ENCODE measurements around the gene ADAM12.

ADAM12 gene

GRCh38 chr10:126315494-126316177, 72.6 kb downstream of the ADAM12 start:
- Mint-ChIP-seq H3K4me3 (no peak overlapping the region), H3K27me3 (no peaks in the 10 kb centered on the region), H3K27ac (ENCODE audit: low read depth) (no peak overlapping the region), H3K4me1 (no peaks in the 10 kb centered on the region), H3K36me3 (ENCODE audit: insufficient read depth) (no peaks in the 10 kb centered on the region), H3K9me3 (peaks cover 5% of the 10 kb centered on the region)
- no peak for ATAC-seq (replicated peaks; ENCODE audit: extremely low read depth, poor library complexity, severe bottlenecking)
- no peak for DNase-seq (ENCODE audit: low spot score in 2 of 2)

- Mint-ChIP-seq H3K4me3 (no peak overlapping the region), H3K9me3 (peaks cover 5% of the 10 kb centered on the region), H3K4me1 (no peaks in the 10 kb centered on the region), H3K36me3 (ENCODE audit: insufficient read depth) (no peaks in the 10 kb centered on the region), H3K27ac (ENCODE audit: low read depth) (no peak overlapping the region), H3K27me3 (no peaks in the 10 kb centered on the region)
- ATAC-seq (replicated peaks; ENCODE audit: extremely low read depth, poor library complexity, severe bottlenecking) (no peak), DNase-seq (ENCODE audit: low spot score in 2 of 2) (no peak)
Observed at GRCh38 chr10:126314863-126315493, 73.3 kb downstream of the ADAM12 start.

- H3K4me3 Mint-ChIP-seq, result no peak overlapping the region
- no peaks in the 10 kb centered on the region for H3K4me1 Mint-ChIP-seq
- H3K27ac Mint-ChIP-seq (ENCODE audit: low read depth), result no peak overlapping the region
- DNase-seq (ENCODE audit: low spot score in 2 of 2) (no peak), ATAC-seq (replicated peaks; ENCODE audit: extremely low read depth, poor library complexity, severe bottlenecking) (no peak)
- H3K27me3 Mint-ChIP-seq, result no peaks in the 10 kb centered on the region
- peaks cover 17% of the 10 kb centered on the region for H3K9me3 Mint-ChIP-seq
- H3K36me3 Mint-ChIP-seq (ENCODE audit: insufficient read depth), result no peaks in the 10 kb centered on the region
Observed at GRCh38 chr10:126312167-126312566, 76.1 kb downstream of the ADAM12 start.

- H3K27ac Mint-ChIP-seq (ENCODE audit: low read depth), result no peak overlapping the region
- ATAC-seq (replicated peaks; ENCODE audit: extremely low read depth, poor library complexity, severe bottlenecking), result no peak
- no peak overlapping the region for H3K4me3 Mint-ChIP-seq
- H3K9me3 Mint-ChIP-seq, result peaks cover 17% of the 10 kb centered on the region
- no peak for DNase-seq (ENCODE audit: low spot score in 2 of 2)
- H3K27me3 Mint-ChIP-seq, result no peaks in the 10 kb centered on the region
- no peaks in the 10 kb centered on the region for H3K36me3 Mint-ChIP-seq (ENCODE audit: insufficient read depth)
- no peaks in the 10 kb centered on the region for H3K4me1 Mint-ChIP-seq
Observed at GRCh38 chr10:126309228-126309883, 78.9 kb downstream of the ADAM12 start.

GRCh38 chr10:126302826-126303665, 85.2 kb downstream of the ADAM12 start:
- ATAC-seq (replicated peaks; ENCODE audit: extremely low read depth, poor library complexity, severe bottlenecking) (no peak), DNase-seq (ENCODE audit: low spot score in 2 of 2) (no peak)
- no peaks in the 10 kb centered on the region for H3K9me3 Mint-ChIP-seq
- no peak overlapping the region for H3K27ac Mint-ChIP-seq (ENCODE audit: low read depth)
- no peak overlapping the region for H3K4me3 Mint-ChIP-seq
- H3K36me3 Mint-ChIP-seq (ENCODE audit: insufficient read depth), result no peaks in the 10 kb centered on the region
- no peaks in the 10 kb centered on the region for H3K27me3 Mint-ChIP-seq
- no peaks in the 10 kb centered on the region for H3K4me1 Mint-ChIP-seq

- no peak for DNase-seq (ENCODE audit: low spot score in 2 of 2)
- H3K4me3 Mint-ChIP-seq, result no peak overlapping the region
- no peak overlapping the region for H3K27ac Mint-ChIP-seq (ENCODE audit: low read depth)
- no peak for ATAC-seq (replicated peaks; ENCODE audit: extremely low read depth, poor library complexity, severe bottlenecking)
- H3K36me3 Mint-ChIP-seq (ENCODE audit: insufficient read depth), result no peaks in the 10 kb centered on the region
- H3K9me3 Mint-ChIP-seq, result no peaks in the 10 kb centered on the region
- no peaks in the 10 kb centered on the region for H3K4me1 Mint-ChIP-seq
- H3K27me3 Mint-ChIP-seq, result no peaks in the 10 kb centered on the region
Observed at GRCh38 chr10:126302476-126302756, 85.9 kb downstream of the ADAM12 start.

- DNase-seq (ENCODE audit: low spot score in 2 of 2), result no peak
- Mint-ChIP-seq H3K27ac (ENCODE audit: low read depth) (no peak overlapping the region), H3K36me3 (ENCODE audit: insufficient read depth) (no peaks in the 10 kb centered on the region), H3K4me1 (no peaks in the 10 kb centered on the region), H3K4me3 (no peak overlapping the region), H3K27me3 (no peaks in the 10 kb centered on the region), H3K9me3 (no peaks in the 10 kb centered on the region)
- ATAC-seq (replicated peaks; ENCODE audit: extremely low read depth, poor library complexity, severe bottlenecking), result no peak
Observed at GRCh38 chr10:126301701-126302475, 86.4 kb downstream of the ADAM12 start.

GRCh38 chr10:126294451-126294850, 93.8 kb downstream of the ADAM12 start:
- H3K4me3 Mint-ChIP-seq, result no peak overlapping the region
- H3K36me3 Mint-ChIP-seq (ENCODE audit: insufficient read depth), result no peaks in the 10 kb centered on the region
- H3K9me3 Mint-ChIP-seq, result peaks cover 12% of the 10 kb centered on the region
- DNase-seq (ENCODE audit: low spot score in 2 of 2), result no peak
- H3K27me3 Mint-ChIP-seq, result no peaks in the 10 kb centered on the region
- ATAC-seq (replicated peaks; ENCODE audit: extremely low read depth, poor library complexity, severe bottlenecking), result no peak
- H3K4me1 Mint-ChIP-seq, result no peaks in the 10 kb centered on the region
- no peak overlapping the region for H3K27ac Mint-ChIP-seq (ENCODE audit: low read depth)

- Mint-ChIP-seq H3K27ac (ENCODE audit: low read depth) (no peak overlapping the region), H3K27me3 (no peaks in the 10 kb centered on the region), H3K9me3 (peaks cover 12% of the 10 kb centered on the region), H3K4me3 (no peak overlapping the region), H3K36me3 (ENCODE audit: insufficient read depth) (peaks cover 2% of the 10 kb centered on the region), H3K4me1 (no peaks in the 10 kb centered on the region)
- no peak for ATAC-seq (replicated peaks; ENCODE audit: extremely low read depth, poor library complexity, severe bottlenecking)
- DNase-seq (ENCODE audit: low spot score in 2 of 2), result no peak
Observed at GRCh38 chr10:126290232-126290631, 98.0 kb downstream of the ADAM12 start.

GRCh38 chr10:126288547-126289493, 99.5 kb downstream of the ADAM12 start:
- Mint-ChIP-seq H3K9me3 (peaks cover 10% of the 10 kb centered on the region), H3K27ac (ENCODE audit: low read depth) (no peak overlapping the region), H3K36me3 (ENCODE audit: insufficient read depth) (peaks cover 2% of the 10 kb centered on the region), H3K27me3 (no peaks in the 10 kb centered on the region), H3K4me3 (no peak overlapping the region), H3K4me1 (no peaks in the 10 kb centered on the region)
- DNase-seq (ENCODE audit: low spot score in 2 of 2), result no peak
- ATAC-seq (replicated peaks; ENCODE audit: extremely low read depth, poor library complexity, severe bottlenecking), result no peak

- H3K9me3 Mint-ChIP-seq, result peaks cover 4% of the 10 kb centered on the region
Observed at GRCh38 chr10:126286256-126286780, 102.0 kb downstream of the ADAM12 start.

More at GRCh38 chr10:126286256-126286780, 102.0 kb downstream of the ADAM12 start:
- ATAC-seq (replicated peaks; ENCODE audit: extremely low read depth, poor library complexity, severe bottlenecking) (no peak), DNase-seq (ENCODE audit: low spot score in 2 of 2) (no peak)
- no peak overlapping the region for H3K4me3 Mint-ChIP-seq
- H3K27ac Mint-ChIP-seq (ENCODE audit: low read depth), result no peak overlapping the region
- H3K4me1 Mint-ChIP-seq, result no peaks in the 10 kb centered on the region
- peaks cover 2% of the 10 kb centered on the region for H3K36me3 Mint-ChIP-seq (ENCODE audit: insufficient read depth)
- no peaks in the 10 kb centered on the region for H3K27me3 Mint-ChIP-seq

Measured in central memory CD8-positive, alpha-beta T cell (primary cell).